CD4-positive, alpha-beta T cell treated with Interferon alpha-2 for 1 hour (primary cell): ENCODE measurements around the gene CDKN1A.

Experiments used
- DNase-seq, 2 donors: peaks; one replicate each; pipeline ENCODE4 v3.0.0-alpha.2; 2020 to 2022

Gene CDKN1A

DNA sequence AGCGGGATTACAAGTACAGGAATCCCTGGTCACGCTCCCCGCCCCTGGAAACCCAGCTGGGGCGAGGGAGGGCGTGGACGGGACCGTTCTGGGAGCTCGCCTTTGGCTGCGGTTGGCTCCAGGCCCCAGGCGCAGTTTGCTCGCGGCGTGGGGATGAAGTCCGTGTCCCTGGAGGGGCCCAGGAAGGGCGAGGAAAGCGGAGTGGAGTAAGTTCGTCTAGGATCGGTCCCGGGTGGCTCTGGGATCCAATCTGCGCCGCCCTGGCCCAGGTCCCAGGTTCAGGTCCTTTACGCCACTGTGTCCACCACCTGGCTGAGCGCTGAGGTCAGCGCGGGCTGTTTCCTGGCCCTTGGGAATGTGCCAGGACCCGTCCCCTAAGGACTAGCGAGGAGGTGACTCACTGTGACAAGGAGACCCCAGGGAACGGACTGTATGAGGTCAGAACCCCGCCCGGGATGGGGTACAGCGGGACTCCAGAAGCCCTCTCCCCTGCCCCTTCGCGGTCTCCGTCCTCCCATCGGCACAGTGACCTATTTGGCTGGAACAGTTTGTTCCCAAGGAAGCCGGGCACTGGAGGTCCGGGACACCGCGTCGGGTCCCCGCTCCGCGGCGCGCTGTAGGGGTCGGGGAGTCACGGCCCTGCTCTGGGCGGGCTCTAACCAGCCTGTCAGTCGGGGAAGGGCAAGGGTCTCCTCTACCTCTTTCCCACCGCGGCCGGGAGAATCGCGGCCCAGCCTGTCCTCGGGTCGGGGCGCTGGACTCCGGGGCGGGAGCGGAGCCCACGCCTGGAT is 724 bp downstream of the CDKN1A start:
- DNase-seq = peak; percentile 39

DNA sequence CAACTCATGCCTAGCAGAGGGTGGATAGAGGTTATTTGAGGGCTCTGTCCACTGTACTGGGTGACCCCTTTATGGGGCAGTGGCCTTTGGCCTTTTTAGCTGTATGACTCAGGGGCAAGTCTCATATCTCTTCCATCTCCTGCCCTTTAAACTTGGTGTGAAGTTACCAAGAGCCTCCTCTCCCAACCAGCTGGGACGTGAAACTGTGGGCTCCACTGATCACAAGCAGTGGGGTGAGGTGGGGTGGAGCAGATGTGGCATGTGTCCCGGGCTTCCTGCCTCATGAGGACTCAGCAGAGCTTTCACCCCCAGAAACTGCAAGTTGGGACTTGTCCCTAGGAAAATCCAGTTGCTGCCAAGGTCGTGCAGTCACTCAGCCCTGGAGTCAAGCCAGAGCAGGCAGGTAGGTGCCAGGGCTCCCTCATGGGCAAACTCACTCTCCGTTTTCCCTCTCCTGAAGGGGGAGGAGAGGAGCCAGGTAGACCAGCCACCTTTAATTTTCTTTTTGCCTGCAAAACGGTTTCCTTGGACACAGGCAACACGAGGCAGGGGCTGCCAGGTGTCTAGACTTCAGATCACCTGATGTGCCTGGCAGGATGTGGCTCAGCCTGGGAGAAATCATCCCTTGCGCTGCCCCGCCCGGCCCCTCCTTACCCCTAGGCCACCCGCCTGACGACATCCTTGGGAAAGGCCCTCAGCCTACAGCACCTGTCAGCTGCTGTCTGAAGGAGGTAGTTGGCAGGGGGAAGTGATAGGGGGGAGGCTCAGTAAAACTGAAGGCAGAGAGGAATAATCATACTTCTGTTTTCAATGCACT is 4.0 kb downstream of the CDKN1A start:
- DNase-seq = peak; percentile 87 to 89

DNA sequence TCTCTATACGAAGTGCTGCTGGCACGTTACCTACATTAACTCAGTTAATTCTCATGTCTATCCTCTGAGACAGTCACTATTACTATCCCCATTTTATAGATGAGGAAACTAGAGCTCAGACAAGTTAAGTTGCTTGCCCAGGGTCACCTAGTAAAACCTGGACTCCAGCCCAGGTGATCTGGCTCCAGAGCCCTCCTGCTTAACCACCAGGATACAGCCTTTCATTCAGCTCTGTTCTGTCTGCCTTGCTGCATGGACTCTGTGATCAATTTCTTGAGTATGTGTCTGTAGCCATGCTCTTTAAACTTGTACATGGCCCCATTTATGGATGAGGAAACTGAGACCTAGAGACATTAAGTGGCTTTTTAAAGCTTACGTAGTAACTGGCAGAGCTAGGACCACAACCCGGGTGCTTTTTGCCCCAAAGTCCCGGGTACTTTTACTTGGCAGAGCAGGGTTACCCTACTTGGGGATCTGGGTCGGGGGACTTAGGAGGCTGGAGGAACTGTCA is 4.7 kb downstream of the CDKN1A start:
- no peak for DNase-seq

DNA sequence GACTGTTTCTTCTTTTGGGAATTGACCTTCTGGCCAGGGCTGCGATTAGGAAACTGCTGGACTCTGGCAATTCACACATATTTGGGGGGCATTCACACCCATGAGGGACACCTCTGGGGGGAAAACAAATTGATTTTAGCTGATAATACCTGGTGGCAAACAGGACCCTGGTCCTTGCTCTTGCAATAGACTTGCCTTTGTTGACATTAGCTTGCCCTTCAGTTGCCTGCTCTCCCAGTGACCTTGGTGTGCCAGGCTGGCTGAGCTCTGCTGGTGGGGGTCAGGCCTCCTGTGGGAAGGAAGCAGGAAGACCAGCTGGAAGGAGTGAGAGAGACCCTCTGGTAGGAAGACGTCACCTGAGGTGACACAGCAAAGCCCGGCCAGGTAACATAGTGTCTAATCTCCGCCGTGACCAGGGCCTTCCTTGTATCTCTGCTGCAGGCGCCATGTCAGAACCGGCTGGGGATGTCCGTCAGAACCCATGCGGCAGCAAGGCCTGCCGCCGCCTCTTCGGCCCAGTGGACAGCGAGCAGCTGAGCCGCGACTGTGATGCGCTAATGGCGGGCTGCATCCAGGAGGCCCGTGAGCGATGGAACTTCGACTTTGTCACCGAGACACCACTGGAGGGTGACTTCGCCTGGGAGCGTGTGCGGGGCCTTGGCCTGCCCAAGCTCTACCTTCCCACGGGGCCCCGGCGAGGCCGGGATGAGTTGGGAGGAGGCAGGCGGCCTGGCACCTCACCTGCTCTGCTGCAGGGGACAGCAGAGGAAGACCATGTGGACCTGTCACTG is 5.3 kb downstream of the CDKN1A start:
- DNase-seq = no peak

DNA sequence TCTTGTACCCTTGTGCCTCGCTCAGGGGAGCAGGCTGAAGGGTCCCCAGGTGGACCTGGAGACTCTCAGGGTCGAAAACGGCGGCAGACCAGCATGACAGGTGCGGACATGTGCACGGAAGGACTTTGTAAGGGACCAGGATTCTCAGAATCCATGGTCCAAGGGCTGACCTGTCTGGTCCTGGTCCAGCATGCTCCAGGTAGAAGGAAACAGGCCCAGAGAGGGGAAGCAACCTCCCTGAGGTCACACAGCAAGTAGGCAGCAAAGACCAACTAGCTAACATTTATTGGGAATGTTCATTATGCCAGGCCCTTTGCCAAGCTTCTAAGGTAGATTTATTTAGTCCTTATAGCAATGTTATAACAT is 5.9 kb downstream of the CDKN1A start:
- DNase-seq = no peak

DNA sequence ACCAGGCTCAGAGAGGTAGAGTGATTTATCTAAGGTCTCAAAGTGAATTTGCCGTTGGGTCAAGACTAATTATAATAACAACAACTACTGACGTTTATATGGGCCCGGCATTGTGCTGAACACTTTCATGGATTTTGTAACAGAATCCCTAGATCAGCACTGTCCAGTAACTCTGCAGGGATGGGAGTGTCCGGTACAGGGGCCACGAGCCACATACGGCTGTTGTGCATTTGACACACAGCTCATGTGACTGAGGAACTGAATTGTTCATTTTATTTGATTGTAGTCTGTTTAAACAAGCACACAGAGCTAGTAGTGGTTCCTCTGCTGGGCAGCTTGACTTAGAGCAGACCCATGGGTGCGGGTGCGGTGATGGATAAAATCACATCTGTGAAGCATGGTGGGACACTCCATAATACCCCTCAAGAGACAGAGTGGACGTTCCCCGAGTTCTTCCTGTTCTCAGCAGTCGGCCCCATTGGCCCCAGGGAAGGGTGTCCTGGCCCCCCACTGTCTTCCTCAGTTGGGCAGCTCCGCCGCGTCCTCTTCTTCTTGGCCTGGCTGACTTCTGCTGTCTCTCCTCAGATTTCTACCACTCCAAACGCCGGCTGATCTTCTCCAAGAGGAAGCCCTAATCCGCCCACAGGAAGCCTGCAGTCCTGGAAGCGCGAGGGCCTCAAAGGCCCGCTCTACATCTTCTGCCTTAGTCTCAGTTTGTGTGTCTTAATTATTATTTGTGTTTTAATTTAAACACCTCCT is 6.8 kb downstream of the CDKN1A start:
- no peak for DNase-seq

DNA sequence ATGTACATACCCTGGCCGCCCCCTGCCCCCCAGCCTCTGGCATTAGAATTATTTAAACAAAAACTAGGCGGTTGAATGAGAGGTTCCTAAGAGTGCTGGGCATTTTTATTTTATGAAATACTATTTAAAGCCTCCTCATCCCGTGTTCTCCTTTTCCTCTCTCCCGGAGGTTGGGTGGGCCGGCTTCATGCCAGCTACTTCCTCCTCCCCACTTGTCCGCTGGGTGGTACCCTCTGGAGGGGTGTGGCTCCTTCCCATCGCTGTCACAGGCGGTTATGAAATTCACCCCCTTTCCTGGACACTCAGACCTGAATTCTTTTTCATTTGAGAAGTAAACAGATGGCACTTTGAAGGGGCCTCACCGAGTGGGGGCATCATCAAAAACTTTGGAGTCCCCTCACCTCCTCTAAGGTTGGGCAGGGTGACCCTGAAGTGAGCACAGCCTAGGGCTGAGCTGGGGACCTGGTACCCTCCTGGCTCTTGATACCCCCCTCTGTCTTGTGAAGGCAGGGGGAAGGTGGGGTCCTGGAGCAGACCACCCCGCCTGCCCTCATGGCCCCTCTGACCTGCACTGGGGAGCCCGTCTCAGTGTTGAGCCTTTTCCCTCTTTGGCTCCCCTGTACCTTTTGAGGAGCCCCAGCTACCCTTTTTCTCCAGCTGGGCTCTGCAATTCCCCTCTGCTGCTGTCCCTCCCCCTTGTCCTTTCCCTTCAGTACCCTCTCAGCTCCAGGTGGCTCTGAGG is 7.6 kb downstream of the CDKN1A start:
- DNase-seq = peak in 1 of 2 donors; percentile 53

DNA sequence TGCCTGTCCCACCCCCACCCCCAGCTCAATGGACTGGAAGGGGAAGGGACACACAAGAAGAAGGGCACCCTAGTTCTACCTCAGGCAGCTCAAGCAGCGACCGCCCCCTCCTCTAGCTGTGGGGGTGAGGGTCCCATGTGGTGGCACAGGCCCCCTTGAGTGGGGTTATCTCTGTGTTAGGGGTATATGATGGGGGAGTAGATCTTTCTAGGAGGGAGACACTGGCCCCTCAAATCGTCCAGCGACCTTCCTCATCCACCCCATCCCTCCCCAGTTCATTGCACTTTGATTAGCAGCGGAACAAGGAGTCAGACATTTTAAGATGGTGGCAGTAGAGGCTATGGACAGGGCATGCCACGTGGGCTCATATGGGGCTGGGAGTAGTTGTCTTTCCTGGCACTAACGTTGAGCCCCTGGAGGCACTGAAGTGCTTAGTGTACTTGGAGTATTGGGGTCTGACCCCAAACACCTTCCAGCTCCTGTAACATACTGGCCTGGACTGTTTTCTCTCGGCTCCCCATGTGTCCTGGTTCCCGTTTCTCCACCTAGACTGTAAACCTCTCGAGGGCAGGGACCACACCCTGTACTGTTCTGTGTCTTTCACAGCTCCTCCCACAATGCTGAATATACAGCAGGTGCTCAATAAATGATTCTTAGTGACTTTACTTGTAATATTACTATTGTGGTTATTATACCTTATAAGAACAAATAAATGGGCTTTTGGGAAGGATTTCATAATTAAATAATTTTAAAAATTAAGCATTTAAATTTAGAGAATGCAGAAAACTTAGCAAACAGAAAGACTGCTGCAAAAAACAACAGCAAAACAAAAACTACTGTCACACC is 8.4 kb downstream of the CDKN1A start:
- no peak for DNase-seq

DNA sequence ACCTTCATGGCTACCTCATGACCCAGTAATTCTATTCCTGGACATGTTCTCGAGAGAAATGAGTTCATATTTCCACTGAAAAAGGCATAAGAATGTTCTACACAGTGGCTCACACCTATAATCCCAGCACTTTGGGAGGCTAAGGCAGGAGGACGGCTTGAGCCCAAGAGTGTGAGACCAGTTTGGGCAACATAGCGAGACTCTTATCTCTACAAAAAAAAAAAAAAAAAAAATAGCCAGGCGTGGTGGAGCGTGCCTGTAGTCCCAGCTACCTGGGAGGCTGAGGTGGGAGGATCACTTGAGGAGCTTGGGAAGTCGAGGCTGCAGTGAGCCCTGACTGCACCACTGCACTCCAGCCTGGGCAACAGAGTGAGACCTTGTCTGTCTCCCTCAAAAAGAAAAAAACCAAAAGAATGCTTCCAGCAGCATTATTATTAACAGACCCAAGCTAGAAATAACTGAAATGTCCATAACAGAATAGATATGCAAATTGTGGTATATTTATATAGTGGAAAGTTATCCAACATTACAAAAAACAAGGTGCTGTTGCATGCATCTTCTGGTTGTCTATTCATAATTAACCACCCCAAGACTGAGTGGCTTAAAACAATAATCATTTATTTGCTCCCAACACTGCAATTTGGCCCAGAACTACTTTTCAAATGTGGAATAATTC is 9.7 kb downstream of the CDKN1A start:
- DNase-seq = no peak

DNA sequence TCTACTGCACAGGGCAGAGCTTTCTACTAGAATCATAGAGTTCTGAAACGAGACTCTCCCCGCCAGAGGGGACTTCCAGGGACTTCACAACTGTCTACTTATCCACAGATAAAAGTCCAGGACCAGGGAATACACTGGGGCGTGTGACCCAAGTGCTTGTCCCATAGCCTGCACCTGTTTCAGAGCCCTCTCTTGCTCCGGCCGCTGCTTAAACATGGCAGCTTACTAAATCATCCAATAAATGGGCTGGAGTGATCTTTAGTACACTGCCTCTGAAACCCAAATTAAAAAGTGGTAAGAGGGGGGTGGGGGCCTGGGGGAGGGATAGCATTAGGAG is 10.2 kb downstream of the CDKN1A start:
- no peak for DNase-seq

DNA sequence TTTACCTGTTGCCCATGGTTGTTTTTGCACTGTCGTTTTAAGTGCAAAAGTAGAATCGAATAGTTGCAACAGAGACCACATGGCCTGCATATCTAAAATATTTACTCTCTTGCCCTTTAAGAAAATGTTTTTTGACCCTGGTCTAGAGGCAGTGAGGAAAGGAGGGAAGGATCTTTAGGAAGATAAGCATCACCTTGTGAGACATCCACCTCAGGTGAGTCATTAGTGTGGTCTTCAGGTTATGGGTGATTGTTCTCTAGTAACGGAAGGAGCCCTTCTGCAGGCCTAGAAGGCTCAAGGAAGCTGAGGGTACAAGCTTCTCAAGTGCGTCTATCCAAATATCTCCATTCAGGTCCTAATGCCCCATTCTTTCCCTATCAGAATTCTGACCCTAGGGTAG is 12.5 kb downstream of the CDKN1A start:
- no peak for DNase-seq

DNA sequence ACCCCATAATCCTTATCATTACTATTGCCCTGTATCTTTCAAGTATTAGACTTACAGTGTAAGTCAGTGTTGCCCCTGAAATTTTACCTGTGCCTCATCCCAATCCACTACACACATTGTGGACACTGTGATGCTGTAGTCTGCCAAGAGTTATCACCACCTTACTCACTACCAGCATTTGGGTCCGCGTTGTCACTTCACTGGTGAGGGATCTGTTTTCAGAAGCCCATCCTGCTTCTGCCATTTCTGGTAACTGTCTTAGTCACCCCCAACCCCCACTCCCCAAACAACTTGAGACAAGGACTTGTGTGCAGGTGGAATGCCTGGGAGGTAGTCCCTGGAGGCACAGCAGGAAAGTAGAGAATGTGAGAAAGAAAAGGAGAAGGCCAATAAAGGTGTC is 13.1 kb downstream of the CDKN1A start:
- no peak for DNase-seq

DNA sequence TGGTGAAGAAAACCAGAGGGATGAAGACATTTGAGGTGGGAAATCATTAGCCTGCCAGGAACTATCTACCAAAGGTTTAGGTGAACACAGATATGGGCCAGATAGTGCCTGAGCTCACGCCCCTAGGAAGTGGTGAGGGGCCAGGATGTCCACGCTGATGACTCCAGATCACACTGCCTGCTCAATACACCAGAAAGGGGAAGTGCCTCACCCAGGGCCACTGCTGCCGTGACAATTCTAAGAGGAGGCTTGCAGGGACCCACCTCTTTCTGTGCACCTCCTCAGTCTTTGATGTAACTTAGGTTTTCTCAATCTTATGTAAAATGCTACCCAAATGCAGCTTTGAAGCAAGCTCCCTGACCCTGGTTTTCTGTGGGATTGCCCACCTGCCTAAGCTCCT is 13.7 kb downstream of the CDKN1A start:
- DNase-seq = peak; percentile 56 to 65

DNA sequence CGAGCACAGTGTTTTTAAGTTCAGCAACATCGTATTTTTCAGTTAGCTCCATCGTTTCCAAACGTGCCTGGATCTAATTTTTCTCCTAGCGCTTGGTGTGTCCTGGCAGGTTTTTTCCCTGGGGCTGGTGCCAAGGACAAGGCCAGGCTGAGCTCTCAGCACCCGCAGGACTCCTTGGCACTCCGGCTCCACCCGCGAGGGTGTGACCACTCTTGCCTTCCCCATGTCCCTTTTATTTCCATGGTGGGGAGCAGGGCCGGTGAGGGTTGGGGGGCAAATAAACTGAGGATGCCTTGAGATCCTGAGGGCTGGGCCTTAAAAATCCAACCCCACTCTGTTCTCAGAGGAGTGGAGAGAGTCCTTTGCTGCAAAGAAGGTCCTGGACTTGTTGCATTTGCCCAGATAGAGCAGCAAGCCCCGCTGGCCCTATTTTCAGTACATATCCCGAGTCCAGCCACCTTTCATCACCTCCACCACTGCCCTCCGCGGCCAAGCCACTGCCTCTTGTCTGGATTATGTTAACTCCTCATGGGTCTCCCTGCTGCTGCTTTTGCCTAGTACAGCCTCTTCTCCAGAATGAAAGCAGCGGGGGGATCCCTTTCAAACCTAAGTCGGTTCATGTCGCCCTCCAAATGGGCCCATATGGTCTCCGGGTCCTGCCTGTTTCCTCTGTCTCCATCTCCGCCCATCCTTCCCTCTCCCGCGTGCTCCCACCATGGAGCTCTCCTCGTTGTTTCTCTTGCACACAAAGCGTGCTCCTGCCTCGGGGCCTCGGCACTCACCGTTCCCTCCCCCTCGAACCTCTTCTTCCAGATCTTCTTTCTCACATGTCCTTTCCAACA is 14.6 kb downstream of the CDKN1A start:
- DNase-seq = no peak

DNA sequence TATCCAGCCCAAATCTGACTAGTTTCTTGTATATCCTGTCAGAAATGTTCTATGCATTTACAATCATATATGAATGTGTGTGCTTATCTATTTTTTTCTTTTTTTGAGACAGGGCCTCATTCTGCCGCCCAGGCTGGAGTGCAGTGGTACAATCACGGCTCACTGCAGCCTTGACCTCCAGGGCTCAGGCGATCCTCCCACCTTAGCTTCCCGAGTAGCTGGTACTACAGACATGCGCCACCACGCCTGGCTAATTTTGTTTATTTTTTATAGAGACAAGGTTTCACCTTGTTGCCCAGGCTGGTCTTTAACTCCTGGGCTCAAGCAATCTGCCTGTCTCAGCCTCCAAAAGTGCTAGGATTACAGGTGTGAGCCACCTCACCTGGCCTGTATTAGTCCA is 16.1 kb downstream of the CDKN1A start:
- no peak for DNase-seq

DNA sequence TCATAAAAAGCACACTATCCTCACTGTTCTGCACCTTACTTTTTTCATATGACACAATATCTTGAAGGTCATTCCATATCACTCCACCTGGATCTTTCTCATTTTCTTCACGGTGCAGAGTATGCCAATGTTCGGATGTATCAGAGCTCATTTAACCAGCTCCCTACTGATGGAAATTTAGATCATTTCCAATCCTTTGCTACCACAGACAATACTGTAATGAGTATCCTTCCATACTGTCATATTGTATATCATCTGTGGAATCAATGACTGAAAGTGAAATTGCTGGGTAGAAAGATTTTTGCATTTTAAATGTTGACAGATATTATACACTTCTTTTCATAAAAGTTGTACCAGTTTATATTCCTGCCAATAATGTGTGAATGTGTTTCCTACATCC is 16.9 kb downstream of the CDKN1A start:
- DNase-seq = no peak

DNA sequence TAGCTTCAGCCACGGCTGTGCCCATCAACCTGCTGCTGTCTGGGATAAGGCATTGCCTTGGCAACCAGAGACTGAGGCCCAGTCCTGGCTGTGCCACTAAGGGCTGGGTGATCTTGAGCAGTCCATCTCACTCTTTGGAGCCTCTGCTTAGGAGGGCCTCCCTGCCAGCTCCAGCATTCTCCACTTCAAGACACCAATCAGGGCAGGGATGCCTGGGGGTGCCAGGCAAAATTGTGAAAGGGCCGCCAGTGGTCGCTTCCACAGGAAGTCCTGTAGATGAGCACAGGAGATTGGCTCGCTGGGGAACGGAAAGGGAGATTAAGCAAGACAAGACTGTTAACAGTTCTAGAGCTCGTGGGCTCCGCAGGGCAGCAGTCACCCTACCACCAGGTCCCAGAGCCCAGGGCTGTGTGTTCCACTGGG is 19.0 kb downstream of the CDKN1A start, which contains the start of gene RAB44:
RAB44 (plus strand) TSS at position 346 of the 423 bp plus-strand sequence. CDS start 6,410 bp downstream, outside the sequence.
- no peak for DNase-seq

DNA sequence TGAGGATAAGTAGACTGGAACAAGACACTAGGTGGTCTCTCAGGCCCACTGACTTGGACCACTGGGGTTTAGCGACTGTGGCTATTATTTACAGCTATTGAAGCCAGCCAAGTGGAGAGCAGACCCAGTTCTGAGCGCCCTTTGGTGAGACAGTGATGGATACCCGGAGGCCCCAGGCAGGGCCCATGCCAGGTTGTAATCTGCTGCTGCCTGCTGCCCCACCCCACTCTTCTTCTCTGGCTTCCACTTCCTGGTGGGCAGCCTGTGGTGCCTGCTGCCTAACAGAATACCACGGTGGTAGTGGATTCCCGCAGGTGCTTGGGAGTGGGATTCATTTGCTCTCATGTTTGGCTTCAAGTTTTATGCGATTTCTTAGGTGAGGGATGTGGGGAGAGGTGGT is 19.7 kb downstream of the CDKN1A start:
- DNase-seq = no peak

DNA sequence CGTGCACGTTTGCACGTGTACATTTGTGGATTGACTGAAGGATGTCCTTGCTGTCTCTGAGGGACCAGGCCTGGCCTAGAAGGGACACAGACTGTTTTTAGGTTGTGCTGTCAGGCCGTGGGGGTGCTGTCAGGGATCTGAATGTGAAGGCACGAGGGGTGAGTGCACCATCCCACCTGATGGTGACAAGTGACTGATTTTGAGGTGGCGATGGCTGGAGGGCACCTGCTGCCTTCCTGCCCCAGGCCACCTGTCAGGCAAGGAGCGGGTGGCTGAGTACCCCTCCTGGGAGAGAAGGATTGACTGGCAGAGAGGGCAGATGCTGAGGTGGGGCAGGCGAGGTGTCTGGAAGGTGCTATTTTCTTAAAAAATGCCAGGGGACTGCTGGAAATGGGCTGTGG is 20.4 kb downstream of the CDKN1A start:
- no peak for DNase-seq
